ENCODE results near the gene GBA3.

The GBA3 gene

DNA sequence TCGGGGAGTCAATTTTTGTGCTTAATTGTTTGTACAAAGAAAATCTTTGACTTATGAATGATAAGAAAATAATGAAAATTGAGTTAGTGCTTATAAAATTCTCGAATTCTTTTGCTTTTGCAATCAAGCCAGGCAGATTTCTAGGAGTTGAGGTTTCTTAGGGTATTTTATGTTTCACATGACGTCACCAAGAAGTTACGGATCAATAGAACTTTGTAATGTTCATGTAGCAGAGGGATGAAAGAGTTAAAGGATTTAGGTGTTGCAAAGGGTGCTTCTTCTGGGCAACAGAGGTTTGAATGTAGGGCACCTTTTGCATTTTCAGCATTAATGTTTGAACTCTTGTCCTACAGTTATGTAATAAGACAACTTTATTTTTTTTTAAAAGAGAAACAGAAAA, 19.4 kb downstream of the GBA3 start:
- no peak overlapping the region for H3K4me3 ChIP-seq (replicated peaks in 1 of 2; ENCODE audit: low read depth in 2 of 2, low read length in 2 of 2)
- DNase-seq (ENCODE audit: low read depth in 2 of 2): no peak
- TF ChIP-seq, protein P1, sequence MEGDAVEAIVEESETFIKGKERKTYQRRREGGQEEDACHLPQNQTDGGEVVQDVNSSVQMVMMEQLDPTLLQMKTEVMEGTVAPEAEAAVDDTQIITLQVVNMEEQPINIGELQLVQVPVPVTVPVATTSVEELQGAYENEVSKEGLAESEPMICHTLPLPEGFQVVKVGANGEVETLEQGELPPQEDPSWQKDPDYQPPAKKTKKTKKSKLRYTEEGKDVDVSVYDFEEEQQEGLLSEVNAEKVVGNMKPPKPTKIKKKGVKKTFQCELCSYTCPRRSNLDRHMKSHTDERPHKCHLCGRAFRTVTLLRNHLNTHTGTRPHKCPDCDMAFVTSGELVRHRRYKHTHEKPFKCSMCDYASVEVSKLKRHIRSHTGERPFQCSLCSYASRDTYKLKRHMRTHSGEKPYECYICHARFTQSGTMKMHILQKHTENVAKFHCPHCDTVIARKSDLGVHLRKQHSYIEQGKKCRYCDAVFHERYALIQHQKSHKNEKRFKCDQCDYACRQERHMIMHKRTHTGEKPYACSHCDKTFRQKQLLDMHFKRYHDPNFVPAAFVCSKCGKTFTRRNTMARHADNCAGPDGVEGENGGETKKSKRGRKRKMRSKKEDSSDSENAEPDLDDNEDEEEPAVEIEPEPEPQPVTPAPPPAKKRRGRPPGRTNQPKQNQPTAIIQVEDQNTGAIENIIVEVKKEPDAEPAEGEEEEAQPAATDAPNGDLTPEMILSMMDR (IDR thresholded peaks at IDR 0.05; ENCODE audit: low read depth, low read length): no peak

DNA sequence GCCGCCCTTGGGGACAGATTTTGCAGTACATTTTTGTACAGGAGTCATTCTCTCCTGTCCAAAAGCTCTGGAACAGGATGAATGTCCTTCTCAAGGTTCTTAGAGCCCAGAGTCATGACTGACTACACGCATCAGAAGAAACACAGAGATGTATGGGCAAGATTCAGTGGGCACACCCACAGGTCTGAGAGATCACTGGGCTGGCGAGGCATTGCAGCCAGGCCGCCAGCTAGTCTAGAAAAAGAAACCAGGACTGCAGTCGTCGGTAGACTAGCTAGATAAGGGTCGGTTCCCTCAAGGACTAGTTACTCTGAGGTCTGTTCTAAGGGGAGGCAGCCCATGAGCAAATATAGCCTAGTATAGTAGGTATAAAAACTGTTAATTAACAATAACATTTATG, 19.8 kb downstream of the GBA3 start:
- no peak for DNase-seq (ENCODE audit: low read depth in 2 of 2)
- H3K4me3 ChIP-seq (replicated peaks in 1 of 2; ENCODE audit: low read depth in 2 of 2, low read length in 2 of 2): no peak overlapping the region
- TF ChIP-seq, protein P1 (IDR thresholded peaks at IDR 0.05; ENCODE audit: low read depth, low read length): no peak

DNA sequence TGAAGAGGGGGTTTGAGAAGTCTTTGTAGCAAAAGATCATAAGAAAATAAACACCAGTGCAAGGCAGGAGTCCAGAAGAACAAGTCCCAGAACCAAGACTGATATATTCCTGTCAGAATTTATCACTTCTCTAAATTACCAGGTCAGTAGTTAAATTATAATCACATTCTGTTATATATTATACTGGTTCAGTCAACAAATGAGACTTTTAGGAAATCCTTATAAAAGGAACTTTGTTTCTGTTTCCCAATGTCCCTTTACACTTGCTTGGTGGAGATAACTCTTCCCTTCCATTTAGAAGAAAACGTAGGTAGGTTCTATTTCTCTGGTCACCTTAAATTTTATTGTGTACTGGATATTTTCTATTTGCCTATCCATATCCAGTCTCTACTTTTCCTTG, 21.1 kb downstream of the GBA3 start:
- no peak overlapping the region for H3K4me3 ChIP-seq (replicated peaks in 1 of 2; ENCODE audit: low read depth in 2 of 2, low read length in 2 of 2)
- no peak for DNase-seq (ENCODE audit: low read depth in 2 of 2)
- TF ChIP-seq, protein P1 (IDR thresholded peaks at IDR 0.05; ENCODE audit: low read depth, low read length): no peak

DNA sequence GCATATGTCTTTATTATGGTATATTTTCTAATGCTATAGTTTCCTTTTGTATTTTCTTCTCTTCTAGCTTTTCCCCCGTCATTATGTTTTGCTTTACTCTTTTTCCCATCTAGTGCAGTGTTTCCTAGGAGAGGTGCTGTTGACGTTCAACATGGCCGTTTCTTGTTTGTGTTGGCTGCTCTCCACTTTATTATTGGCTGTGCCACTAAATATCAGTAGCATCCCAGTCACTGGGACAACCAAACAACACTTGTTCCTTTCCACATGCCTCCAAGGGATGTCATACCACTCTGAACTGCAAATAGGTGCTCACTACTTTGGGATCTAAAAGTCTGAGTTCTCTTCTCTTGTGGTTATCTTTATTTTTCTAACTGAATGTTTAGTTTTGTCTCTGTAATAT, 26.5 kb downstream of the GBA3 start:
- no peak for DNase-seq (ENCODE audit: low read depth in 2 of 2)
- H3K4me3 ChIP-seq (replicated peaks in 1 of 2; ENCODE audit: low read depth in 2 of 2, low read length in 2 of 2): no peak overlapping the region
- TF ChIP-seq, protein P1 (IDR thresholded peaks at IDR 0.05; ENCODE audit: low read depth, low read length): no peak

DNA sequence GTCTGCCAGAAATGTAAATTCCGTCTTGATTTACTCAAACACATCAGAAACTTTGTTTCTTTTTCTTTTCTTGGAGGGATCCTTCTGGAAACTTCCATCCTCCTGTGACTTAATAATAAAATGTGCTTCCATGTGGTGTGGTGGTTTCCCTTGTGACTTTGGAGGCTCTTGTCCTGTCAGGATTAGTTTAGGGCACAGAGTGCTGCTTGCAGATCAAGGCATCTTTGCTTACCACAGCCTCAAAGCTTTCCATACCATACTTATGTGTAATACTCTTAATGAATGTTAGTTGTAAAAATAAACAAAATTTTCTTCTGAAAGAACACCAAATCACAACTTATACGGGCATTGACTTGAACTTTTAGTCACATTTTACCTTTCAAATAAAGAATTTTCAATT, 27.4 kb downstream of the GBA3 start:
- DNase-seq (ENCODE audit: low read depth in 2 of 2): no peak
- TF ChIP-seq, protein P1 (IDR thresholded peaks at IDR 0.05; ENCODE audit: low read depth, low read length): no peak
- H3K4me3 ChIP-seq (replicated peaks in 1 of 2; ENCODE audit: low read depth in 2 of 2, low read length in 2 of 2): no peak overlapping the region

DNA sequence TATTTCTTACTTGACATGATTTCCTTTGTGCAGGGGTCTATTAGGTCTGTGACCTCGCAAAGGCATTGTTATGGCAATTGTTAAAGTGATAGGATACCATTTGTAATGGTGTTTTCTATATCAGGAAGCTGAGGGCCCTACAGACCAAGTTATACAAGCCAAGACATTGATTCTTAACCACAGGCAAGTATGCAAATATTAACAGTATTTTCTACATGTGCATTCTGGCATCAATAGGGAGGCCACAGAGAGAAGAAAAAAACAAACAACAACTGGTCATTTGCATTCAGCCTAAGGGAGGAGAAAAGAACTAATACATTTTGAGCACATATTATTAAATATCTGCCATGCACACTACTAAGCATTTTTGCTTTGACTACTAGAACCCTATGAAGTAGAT, 28.5 kb downstream of the GBA3 start:
- TF ChIP-seq, protein P1 (IDR thresholded peaks at IDR 0.05; ENCODE audit: low read depth, low read length): no peak
- no peak for DNase-seq (ENCODE audit: low read depth in 2 of 2)
- H3K4me3 ChIP-seq (replicated peaks in 1 of 2; ENCODE audit: low read depth in 2 of 2, low read length in 2 of 2): no peak overlapping the region

DNA sequence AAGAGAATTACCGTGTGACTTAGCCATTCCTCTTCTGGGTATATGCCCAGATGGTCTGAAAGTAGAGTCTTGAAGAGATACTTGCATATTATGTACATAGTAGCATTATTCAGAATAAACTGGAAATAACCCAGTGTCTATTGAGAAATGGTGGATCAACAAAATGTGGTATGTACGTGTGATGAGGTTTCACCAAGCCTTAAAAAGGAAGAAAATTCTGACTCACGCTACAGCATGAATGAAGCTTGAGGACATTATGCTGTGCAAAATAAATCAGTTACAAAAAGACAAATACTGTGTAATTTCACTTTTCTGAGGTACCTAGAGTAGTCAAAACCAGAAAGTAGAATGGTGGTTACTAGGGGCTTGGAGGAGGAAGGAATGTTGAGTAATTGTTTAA, 37.3 kb downstream of the GBA3 start:
- DNase-seq (ENCODE audit: low read depth in 2 of 2): no peak
- TF ChIP-seq, protein P1 (IDR thresholded peaks at IDR 0.05; ENCODE audit: low read depth, low read length): no peak
- H3K4me3 ChIP-seq (replicated peaks in 1 of 2; ENCODE audit: low read depth in 2 of 2, low read length in 2 of 2): no peak overlapping the region
